Esophagus squamous epithelium (tissue), 4 donors: Measurements from ENCODE around the gene SPPL2C.

Experiments used
- CTCF ChIP-seq, 6 experiments: fragments of 450-650 bp in 4 of 6; fragments of 200-600 bp in 2 of 6; sonication (generic) in 2 of 6; IDR thresholded peaks; one replicate each; pipeline ENCODE4 v1.5.1; 2016 to 2019; ENCODE audit warnings: antibody characterized with exemption in 6 of 6, mild to moderate bottlenecking in 4 of 6, moderate library complexity in 4 of 6
- POLR2A ChIP-seq, 4 donors: fragments of 450-650 bp; IDR thresholded peaks; one replicate each; pipeline ENCODE4 v1.6.1; 2017; ENCODE audit warnings: antibody characterized with exemption in 4 of 4, mild to moderate bottlenecking in 4 of 4, moderate library complexity in 3 of 4

- TF ChIP-seq CTCF (IDR thresholded peaks at IDR 0.05) = no peak
- TF ChIP-seq POLR2A (IDR thresholded peaks at IDR 0.05) = no peak
These were observed 16.5 kb downstream of the SPPL2C start for GRCh38 chr17:45861165-45861564.
